Superior temporal gyrus (tissue), 1 donor: ENCODE measurements around the gene CFAP99.
"Not testable (repeated sequence)": the region's sequence is repeated elsewhere in the genome, so short reads cannot be mapped to it uniquely, and the experiment has no call there.

Source experiments
- DNase-seq: peaks from one replicate; pipeline ENCODE4 v3.0.0-alpha.2; 2016; ENCODE audit errors: extremely low spot score

The CFAP99 gene

DNA sequence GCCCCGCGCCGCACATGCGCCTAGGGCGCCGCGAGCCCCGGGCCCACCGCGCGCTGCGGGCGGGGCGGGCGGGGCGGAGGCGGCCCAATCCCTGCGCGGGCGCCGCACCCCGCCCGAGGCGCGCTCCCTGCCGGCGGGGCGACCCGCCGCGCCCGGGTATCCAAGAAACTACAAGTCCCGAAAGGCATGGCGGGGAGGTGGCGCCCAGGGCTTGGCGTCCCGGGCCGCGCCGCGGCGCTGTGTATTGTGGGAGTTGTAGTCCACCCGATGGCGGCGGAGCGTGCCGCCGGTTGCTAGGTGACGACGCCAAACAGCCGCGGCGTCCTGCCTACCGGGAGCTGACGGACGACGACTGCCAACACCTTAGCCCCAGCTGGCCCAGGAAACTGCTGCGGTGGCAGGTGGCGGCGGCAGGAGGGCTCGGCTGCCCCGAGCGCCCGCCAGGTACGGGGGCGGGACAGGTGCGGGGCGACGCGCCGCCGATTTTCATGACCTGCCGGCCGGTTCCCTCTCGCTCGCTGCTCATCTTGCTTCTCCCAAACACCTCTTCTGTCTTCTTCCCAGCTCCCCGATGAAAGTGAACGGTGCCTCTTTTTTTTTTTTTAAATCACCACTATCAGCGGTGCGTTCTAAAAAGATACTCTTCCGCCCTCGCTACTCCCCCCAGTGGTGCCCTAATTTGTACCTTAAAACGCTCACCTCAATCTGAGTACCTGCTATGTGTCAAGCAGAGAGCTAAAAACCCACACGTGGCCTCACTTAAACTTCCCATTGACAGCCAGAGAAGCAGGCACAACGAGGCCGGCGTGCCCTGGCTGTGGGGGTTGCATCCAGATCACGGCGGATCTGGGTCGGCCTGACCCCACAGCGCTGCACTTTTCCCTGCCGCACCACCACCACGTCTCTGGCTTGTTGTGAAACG is at the start of gene CFAP99:
Gene CFAP99 (plus strand): TSS at position 306 of the 922 bp plus-strand sequence.
- peak; percentile 96 for DNase-seq

DNA sequence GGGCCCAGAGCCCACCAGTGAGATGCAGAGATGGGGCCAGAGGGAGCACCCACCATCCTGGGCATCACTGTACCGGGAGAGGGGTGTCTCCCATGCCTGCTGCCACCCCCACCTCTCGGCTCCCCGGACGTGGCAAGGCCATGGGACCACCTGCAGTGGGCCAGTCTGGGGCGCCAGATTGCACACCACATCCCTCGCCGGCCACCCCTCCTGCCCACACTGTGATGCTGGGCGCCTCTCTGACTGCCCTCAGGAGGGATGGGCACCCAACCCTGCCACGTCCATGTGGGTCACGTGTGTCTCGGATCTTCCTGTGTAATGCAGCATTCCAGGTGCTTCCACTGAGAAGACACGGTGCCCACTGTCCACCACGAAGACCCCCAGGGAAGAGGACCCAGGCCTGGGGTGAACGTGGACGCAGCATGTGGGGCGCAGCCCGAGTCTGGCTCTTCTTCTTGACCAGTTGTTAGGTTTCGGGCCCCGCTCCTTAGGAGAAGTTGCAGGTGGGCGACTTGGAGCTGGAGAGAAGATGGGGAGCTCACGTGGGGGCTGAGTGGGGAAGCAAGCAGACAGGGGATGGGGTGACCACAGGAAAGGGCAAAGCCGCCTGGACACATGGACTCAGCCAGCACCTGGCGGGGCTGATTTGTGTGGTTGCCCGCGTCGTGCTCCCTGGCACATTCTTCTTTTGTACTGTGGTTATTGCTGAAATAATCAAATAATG is 48.0 kb upstream of the CFAP99 start:
- DNase-seq = no peak

DNA sequence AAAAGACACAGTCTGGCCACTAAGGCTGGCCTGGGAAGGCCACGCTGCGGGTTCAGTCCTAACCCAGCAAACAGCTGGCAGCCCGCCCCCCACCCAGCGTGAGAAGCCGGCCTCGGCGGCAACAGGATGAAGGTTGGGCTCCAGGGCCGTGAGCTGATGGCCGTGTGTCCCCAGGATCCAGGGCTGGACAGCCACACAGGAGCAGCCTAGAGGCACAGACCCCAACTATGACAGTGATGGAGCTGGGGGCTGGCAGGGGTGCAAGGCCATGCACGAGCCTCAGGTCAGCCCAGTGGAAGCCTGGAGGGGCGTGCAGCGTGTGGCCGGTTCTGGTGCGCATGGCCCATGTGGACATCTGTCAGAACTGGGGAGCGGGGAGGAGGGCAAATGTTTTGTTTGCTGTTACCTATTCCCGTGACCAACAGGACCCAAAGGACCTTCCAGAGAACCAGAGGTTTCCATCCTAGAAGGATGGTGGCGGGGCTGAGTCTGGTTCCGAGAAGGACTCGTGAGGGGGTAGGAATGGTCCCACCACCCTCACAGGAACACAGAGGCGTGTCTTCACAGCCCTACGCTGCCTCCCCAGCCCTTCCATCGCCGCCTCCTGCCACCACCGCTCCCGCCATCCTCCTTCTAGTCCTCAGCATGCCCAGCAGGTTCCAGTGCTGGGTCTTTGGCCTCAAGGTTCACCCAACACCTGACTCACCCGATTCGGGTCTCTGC is 46.8 kb upstream of the CFAP99 start:
- DNase-seq = no peak

DNA sequence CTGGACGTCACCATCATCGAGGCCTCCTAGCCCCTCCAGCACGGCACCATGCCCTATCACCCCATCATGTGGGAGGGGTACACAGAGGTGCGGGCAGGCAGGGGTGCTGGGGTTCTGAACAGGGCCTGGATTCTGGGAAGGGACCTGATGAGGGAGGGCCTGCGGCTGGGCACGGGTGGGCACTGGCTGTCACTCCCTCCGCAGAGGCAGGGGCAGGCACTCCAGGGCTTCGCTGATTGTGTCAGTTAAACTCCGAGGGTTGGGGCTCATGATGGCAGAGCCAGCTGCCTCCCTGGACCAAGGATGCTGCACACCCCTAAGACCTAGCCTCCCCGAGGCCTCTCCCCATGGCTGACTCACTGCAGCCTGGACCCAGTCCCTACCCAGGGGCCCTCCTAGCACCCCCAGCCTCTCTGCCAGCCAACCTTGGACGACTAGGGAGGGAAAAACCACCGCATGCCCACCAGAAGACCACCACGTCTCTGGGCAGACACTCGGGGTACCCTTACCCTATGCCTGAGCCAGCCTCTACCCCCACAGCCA is 46.2 kb upstream of the CFAP99 start:
- DNase-seq = no peak

DNA sequence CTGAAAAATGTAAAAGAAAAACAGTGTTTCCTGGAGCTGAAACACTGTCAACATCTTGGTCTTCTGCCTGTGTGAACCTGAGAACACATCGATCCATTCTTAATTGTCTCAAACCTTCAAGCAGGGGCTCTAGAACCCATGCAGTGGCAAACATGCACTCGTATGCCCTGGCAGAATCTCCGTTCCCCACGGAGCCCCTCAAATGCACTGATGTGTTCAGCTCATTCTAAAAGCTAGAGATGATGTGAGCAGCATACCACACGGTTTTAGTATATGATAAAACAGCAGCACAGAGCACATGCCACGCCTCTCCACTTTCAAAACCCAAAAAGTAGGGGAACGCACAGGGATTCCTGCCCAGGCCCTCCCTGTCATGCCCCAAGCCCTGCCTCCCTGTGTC is 45.2 kb upstream of the CFAP99 start:
- DNase-seq = no peak

DNA sequence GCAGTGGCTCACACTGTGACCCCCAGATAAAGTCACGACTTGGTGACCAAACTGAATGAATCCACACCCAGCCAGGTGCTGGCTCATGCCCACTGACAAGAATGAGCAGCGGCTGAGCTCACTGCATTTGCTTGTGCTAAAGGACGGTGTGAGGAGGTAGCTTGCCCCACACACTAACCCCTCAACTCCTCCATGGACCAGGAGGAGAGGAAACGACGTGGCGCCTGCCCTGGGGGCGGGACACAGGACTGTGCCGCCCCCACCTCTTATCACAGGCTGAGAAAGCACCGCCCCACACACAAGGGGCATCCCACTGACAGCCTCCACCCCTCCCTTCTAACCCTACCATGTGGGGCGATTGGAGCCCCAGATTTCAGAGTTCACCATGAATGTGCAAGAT is 43.3 kb upstream of the CFAP99 start:
- DNase-seq = no peak

DNA sequence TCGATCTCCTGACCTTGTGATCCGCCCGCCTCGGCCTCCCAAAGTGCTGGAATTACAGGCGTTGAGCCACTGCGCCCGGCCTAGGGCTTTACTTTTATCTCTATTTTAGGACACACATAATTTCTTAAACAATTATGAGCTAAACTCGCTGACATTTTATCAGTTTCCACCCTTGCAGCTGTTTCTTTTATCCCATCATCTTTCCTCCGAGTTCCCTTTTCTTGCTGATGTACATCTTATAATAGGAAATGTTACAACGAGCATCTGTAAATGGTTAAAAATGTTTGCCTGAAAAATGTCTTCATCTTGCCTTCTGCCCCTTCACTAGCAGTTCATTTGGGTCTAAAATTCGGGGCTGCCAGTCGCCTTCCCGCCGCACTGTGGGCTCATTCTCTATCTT is 41.5 kb upstream of the CFAP99 start:
- DNase-seq = no peak

DNA sequence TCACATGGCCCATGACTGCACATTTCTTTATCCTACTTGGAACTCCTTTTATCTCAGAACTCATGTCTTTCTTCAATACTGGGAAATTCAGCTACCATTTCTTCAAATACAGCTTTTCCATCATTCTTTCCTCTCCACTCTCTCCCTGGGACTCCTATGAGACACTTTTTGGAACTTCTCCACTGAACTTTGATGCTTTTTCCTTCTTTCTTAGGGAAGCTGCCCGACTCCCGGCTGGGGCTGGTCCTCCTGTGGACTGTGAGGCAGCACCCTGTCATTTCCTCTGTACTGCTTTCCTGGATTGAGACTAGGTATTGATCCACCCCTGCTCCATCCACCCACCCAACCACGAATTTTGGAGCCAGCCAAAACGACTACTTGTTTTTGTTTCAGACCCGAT is 40.4 kb upstream of the CFAP99 start:
- no peak for DNase-seq

DNA sequence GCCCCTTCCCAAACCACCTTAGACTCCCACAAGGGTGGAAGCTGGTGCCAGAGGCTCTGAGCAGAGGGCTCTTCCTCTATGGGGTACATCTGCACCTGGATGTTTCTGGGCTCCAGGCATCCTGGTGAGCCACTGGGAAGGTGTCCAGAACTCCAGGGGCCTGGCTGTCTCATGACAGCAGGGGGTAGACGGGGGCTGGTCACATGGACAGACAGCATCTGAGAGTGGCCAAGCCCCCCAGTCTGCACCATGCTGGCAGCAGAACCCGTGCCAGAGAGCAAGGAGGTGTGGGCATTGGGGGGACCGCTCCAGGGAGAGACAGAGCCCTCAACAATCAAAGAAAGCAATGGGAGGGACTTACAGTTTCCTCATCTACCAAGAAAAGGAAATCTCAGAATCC is 39.9 kb upstream of the CFAP99 start:
- DNase-seq = no peak

DNA sequence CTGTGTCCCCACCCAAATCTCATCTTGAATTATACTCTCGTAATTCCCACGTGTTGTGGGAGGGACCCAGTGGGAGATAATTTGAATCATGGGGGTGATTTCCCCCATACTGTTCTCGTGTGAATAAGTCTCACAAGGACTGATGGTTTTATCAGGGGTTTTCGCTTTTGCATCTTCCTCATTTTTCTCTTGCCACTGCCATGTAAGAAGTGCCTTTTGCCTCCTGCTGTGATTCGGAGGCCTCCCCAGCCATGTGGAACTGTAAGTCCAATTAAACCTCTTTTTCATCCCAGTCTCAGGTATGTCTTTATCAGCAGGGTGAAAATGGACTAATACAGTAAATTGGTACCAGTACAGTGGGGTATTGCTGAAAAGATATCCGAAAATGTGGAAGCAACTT is 38.2 kb upstream of the CFAP99 start:
- DNase-seq = not testable (repeated sequence)

DNA sequence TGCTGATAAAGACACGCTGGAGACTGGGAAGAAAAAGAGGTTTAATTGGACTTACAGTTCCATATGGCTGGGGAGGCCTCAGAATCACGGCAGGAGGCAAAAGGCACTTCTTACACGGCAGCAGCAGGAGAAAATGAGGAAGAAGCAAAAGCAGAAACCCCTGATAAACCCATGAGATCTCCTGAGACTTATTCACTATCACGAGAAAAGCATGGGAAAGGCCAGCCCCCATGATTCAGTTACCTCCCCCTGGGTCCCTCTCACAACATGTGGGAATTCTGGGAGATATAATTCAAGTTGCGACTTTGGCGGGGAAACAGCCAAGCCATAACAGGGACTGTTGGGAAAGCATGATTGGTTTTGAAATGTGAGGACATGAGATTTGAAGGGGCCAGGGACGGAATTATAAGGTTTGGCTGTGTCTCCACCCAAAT is 36.0 kb upstream of the CFAP99 start:
- DNase-seq = not testable (repeated sequence)

DNA sequence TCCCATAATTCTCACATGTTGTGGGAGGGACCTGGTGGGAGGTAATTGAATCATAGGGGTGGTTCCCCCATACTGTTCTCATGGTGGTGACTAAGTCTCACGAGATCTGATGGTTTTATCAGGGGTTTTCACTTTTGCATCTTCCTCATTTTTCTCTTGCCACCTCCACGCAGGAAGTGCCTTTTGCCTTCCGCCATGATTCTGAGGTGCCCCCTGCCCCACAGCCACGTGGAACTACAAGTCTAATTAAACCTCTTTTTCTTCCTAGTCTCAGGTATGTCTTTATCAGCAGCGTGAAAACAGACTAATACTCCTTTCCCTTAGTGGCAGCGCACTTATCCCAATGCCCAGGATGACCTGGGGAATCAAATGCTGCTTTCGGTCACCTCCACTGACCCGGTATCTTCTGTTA is 35.5 kb upstream of the CFAP99 start:
- not testable (repeated sequence) for DNase-seq

DNA sequence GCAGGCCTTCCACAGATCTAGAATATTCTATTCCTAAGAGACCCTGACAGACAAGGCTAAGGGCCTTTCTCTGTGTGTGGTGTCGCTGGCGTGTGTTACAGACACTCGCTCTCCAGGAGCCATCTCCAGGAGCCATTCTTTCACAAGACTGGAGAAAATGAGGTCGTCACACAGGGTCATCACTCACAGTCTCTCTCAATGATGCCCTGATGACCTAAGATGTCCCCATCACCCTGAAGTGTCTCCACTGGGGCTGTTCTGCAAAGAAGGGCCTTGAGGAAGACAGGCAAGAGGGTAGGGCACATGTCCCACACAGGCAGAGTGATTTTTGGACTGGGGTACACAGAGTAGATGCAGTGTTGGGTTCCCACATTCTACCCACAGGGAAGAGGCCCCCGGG is 35.0 kb upstream of the CFAP99 start:
- no peak for DNase-seq

DNA sequence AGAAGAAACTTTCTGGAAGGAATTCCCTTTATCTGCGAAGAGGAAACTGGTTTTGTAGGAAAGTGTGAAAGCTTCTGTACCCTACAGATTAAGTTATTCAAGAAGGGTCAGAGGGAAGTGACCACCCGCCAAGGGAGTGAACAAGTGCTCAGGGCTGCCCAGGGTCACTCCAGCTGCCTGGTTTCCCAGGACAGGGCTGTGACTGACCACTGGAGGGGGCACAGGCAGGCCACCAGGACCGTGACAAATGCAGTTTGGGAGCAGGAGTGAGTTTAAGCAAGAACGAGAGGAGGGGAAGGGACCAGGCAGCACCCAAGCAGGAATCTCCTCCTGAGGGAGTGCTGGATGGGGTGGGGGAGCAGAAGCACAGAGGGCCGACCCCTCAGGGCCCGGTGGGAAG is 34.5 kb upstream of the CFAP99 start:
- DNase-seq = no peak

DNA sequence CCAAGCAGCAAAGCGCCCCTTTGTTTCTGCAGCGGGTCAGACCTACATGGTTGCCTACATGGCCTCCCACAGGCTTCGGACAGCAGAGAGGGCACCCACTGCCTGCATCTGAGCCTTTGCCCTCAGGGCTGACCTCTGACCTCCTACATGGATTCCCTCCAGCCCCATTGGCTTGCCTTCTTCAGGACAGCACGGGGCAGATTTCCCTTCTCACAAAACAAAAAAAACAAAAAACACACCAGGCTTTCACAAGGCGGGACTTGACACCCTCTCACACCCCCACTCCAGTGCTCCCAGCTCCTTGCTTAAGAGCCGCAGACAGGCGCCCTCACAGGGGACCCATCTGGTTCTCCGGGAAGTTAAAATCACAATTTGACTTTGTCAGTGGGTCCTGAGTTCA is 33.2 kb upstream of the CFAP99 start:
- no peak for DNase-seq

DNA sequence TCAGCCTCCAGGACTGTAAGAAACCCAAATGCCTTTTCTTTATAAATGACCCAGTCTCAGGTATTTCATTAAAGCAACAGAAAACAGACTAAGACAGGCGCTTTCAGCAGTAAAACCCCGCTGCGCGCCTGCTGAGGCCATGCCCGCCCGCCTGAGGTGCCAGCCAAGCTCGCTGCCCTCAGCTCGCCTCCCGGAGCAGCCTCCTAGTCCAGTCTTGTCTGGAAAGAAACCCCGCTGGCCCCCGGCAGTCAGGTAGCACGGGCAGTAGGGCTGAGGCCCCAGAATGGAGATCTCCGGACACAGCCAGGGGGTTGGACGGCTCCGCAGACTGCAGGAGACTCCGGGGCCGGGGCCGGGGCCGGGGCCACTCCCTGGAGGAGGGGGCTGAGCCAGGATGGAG is 32.0 kb upstream of the CFAP99 start:
- DNase-seq = no peak

DNA sequence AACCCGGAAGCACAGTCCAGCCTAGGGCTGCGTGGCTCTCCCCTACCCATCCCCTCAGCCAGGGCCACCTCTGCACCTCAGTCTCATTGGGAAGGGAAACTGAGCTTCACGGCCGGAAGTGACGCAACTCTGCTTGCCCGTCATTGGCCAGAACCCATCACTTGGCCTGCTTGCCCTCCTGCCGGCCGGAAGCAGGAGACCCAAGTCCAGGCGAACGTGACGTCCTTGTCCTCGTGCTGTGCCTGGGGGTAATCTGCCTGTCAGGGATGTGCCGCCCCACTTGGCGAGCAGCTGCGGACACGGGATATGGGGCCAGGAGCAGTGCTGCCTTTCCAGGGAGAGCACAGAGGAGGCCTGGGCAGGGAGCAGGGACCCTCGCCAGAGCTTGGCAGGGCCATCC is 31.5 kb upstream of the CFAP99 start:
- DNase-seq = no peak

DNA sequence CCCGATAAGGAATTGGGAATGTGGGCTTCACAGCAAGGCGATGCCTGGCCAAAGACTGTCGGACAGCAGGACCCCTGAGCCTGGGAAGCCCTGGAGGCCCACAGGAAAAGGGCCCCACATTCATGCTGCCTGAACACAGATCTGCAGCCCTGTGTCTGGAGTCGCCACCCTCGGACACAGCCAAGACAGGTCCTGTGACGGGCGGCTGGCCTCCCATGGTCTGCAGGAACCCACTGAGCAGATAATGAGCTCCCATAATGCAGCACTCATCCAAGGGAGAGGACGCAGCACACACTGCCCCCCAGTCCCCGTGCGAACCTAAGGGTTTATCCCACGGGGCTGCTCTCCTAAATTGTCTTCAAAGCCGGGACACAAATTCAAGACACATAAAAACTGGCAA is 30.9 kb upstream of the CFAP99 start:
- no peak for DNase-seq

DNA sequence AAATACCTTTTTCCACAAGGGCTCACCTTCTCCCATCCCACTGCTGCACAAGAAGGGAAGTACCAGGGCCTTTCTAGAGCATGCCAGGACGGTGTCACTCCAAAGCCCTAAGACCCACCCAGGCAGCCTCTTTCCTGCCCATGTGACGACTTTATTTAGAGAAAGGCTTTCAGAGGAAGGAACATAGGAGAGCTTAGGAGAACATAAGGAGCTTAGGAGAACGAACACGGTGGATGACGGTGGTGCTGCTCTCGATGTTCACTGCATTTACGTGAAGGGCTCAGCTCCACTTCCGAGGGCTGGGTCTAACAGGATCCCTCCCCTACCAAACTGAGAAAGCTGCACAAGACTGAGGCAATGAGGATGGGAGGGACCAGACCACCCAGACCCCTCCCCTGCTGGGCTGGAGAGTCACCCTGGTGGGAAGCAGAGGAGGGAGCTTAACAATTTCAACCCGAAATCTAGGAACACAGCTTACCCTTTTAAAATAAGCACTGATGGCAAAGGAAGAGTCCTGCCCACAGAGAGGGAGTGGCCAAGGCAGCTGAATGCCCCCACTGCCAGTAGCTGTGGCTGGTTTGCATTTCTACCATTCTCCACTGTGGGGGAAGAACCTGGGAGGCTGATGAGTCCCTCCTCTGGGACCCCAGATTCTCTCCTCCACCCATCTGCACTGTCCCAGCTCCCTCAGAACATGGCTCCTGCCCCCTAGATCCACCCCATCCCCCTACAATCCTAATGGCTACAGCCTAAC is 30.1 kb upstream of the CFAP99 start:
- no peak for DNase-seq

DNA sequence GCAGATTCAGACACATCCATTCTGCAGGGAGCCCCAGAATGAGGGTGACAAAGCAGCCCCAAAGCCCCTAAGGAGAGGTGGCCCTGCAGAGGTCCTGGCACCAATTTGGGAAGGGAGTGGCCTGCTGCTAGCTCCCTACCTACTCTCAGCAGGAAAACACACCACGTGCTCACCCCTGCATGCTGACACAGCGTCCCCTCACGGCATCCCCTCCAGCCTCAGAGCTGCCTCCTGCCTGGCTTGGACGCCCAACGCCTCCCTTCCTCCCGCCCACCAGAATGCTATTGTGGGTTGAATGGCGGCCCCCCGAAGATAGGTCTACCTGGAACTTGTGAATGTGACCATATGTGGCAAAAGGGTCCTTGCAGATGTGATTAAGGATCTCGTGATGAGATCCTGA is 29.1 kb upstream of the CFAP99 start:
- DNase-seq = no peak

DNA sequence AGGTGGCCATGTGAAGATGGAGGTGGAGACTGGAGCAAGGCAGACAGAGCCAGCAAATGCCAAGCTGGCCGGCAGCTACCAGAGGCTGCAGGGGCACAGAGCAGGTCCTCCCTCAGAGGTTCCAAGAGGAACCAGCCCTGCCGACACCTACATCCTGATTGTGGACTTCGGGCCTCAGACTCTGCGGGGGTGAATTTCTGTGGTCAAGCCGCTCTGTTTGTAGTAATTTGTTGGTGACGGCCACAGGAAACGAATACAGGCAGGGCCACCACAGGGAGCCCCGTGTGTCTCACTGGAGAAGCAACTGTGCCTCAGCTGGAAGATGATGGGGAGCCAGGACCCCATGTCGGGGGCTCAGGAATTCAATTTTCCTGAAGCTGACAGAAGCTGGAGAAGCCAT is 28.6 kb upstream of the CFAP99 start:
- no peak for DNase-seq
